OCI-M2 (cell line): ENCODE results near the gene RNF126.

Source experiments
- DNase-seq: peaks from one replicate; lab custom pipeline; 2025; ENCODE audit not compliant: unreplicated experiment; lab: John Stamatoyannopoulos, UW

The RNF126 gene

GRCh38 chr19:648305-648704 is 14.7 kb downstream of the RNF126 start:
- no peak for DNase-seq

- DNase-seq: no peak
Observed at GRCh38 chr19:647566-648284, 15.3 kb downstream of the RNF126 start.

- no peak for DNase-seq
Observed at GRCh38 chr19:646779-647565, 16.0 kb downstream of the RNF126 start.

GRCh38 chr19:645912-646778 is 16.9 kb downstream of the RNF126 start:
- no peak for DNase-seq

- DNase-seq: no peak
Observed at GRCh38 chr19:644789-645188, 18.2 kb downstream of the RNF126 start.

- DNase-seq: no peak
Observed at GRCh38 chr19:644363-644762, 18.7 kb downstream of the RNF126 start.

GRCh38 chr19:643736-644135 is 19.3 kb downstream of the RNF126 start:
- no peak for DNase-seq

GRCh38 chr19:642767-643727 is 20.0 kb downstream of the RNF126 start:
- DNase-seq: no peak

GRCh38 chr19:641702-642101 is 21.3 kb downstream of the RNF126 start:
- no peak for DNase-seq

- no peak for DNase-seq
Observed at GRCh38 chr19:640606-641189, 22.3 kb downstream of the RNF126 start.

- DNase-seq: no peak
Observed at GRCh38 chr19:640161-640558, 22.9 kb downstream of the RNF126 start.

- DNase-seq: peak; percentile 10
Observed at GRCh38 chr19:639253-640160, 23.5 kb downstream of the RNF126 start, which contains the start of gene FGF22. TSS of gene FGF22 (plus strand) at chr19:639879. CDS start at chr19:639926, 47 bp downstream.

GRCh38 chr19:638906-639252 is 24.1 kb downstream of the RNF126 start:
- DNase-seq: no peak

GRCh38 chr19:634975-635652 is 27.9 kb downstream of the RNF126 start:
- DNase-seq: no peak

- DNase-seq: no peak
Observed at GRCh38 chr19:633786-634639, 29.0 kb downstream of the RNF126 start.

- peak; percentile 50 for DNase-seq
Observed at GRCh38 chr19:633068-633785, 29.8 kb downstream of the RNF126 start, which contains the start of gene POLRMT. TSS of gene POLRMT (minus strand) at chr19:633537. CDS start at chr19:633512, 25 bp downstream.

GRCh38 chr19:632579-633067 is 30.4 kb downstream of the RNF126 start:
- DNase-seq: no peak
